Measurements from ENCODE around the gene ABCC9.

Gene ABCC9

DNA sequence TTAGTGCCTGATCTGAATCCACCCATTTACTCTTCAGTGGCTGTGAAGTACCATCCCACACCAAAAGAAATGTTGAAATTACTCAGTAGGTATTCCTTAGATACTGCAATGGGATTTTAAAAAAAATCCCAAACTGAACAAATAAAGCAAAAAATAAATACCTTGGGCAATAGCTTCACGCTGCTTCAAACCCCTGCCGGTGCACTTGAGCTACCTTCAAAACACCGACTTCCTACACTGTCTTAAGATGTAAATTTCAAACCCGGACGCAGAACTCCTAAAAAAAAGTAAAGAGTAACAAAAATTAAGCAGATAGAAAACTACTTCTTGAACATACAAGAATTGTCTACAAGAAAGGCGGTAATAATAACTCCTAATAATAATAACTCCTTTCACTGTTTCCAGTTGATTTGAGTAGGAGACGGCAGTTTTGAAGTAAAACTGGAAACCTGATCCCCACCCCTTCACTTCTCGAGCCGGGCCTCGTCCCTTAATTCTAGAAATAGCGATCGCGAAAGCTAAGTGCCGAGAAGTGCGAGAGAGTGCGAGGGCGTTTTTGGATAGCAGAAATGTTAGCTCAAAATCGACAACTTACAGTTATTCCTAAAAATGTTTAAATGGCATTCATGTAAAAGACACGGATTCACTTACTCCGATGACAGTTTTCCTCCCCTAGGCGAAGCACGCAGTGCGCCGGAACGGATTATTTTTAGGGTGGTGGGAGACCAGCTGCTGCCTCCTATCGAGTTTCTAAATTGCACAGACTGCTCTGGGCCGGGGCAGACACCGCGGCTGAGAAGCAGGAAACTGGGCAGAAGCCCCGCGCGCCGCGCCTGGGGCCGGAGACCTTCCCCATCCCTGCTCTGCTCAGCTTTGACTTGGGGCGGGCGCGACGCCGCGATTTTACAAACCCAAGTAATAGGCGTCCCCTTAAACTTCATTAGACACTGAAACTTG, at the start of gene ABCC9:
Gene ABCC9, minus strand, starts transcription at position 878 of the 957 bp plus-strand sequence. CDS start 4,752 bp downstream, outside the sequence.
- no peak for FAIRE-seq

DNA sequence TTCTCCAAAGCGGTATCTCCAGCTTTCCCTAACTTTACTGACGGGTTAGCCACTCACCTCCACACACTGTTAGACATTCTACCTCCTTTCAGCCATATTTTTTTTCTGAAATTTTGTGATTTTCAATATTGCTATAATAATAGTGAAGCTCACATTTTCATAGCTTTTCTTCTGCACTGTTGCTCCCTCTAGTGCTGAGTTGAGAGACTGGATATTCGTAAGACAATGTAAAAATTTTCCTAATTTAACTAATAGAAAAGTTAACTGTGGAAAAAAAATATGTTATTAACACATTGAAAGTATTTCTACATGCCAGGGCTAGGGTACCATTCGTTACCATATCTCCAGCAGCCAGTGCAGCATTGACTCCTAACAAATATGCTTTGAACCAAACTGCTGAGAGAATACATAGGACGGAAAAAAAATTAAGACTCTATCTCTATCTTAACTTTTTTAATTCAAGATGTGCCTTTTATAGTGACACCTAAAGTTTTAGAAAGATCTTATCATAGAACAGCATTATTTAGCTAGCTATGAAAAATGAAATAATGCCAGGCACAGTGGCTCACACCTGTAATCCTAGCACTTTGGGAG, 48.7 kb upstream of the ABCC9 start:
- peak; percentile 48 for FAIRE-seq

DNA sequence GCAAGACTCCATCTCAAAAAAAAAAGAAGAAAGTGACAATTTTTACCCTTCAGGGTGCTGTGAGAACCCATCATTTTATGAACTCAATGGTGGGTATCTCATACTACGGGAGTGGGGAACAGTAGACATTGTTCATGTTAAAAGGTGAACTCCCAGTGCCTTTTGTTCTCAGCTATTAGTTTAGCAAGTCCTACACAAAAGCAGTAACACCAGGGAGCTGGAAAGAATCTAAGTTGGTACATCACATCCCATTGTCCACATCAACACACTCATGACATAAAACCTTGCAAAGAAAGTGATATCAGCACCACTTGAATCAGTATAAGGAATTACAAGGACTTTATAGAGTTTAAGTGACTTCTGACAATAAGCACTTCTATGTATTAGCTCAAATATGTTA, 47.4 kb upstream of the ABCC9 start:
- no peak for FAIRE-seq

DNA sequence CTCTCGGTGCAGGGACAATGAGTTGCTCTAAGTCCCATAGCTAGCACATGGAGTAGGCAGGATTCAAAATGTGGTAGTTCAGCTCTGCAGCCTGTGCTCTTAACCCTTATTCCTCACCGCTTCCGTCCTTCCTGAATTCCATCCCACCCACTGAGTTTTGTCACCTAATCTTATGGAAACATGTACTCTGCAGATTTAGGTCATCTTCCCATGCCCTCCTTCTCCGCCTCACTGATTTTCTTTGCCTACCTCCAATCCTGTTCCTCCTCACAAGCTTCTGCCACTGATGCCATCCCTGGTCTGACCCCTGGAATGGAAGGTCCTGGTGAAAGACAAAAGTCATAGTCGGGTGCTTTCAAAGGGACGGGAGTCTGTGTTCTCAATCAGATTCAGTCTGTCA, 46.5 kb upstream of the ABCC9 start:
- no peak for FAIRE-seq

DNA sequence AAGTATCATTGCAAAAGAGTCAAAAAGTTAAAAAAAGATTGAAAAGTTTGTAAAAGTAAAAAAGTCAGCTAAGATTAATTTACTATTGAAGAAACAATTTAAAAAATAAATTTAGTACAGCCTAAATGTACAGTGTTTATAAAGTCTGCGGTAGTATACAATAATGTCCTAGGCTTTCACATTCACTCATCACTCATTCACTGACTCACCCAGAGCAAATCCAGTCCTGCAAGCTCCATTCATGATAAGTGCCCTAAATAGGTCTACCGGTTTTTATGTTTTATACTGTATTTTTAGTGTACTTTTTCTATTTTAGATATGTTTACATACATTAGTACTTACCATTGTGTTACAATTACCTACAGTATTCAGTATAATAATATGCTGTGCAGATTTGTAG, 43.9 kb upstream of the ABCC9 start:
- peak; percentile 33 for FAIRE-seq

DNA sequence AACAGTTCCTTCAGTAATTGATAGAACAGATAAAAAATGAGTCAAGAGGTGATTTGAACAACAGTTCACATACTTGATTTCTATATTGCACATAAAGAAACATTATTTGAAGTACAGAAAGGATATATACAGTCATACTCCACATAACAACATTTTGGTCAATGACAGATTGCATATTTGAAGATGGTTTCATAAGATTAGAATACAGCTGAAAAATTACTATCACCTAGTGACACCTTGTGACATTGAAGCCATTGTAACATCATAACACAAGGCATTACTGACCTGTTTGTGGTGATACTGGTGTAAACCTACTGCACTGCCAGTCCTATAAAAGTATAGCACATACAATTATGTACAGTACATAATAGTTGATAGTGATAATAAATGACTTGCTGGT, 43.1 kb upstream of the ABCC9 start:
- FAIRE-seq = no peak

DNA sequence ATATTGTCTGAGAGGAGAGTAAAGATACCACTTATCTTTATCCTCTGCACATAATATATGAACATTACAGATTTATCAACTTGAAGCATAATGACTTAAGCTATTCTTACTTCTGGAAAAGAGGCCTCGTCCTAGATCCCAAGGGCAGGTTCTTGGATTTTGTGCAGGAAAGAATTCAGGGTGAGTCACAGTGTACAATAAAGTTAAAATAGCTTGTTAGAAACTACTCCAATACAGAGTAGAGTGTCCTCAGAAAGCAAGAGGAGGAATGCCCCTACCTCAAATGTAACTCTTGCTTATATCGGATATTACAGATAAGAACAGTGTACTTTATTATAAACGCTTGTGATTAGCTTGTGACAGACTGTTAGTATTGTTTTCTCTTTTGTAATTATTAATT, 41.9 kb upstream of the ABCC9 start:
- no peak for FAIRE-seq

DNA sequence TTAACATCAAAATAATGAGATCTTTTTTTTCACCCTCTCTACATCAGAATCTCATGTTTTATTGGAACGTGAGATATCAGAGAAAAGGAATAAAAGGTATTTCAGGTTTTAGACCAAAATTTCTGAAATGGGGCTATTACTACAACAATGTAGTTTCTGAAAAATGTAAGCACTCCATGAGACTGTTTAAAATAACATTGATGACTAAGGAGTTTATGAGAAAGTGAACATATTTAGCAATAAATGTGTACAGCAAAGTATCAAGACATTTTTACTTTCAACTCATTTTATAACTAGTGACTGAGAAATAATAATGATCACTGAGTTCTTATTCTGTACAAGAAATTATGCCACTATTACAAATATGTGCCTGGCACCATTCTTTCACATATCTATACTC, 39.3 kb upstream of the ABCC9 start:
- FAIRE-seq = no peak

DNA sequence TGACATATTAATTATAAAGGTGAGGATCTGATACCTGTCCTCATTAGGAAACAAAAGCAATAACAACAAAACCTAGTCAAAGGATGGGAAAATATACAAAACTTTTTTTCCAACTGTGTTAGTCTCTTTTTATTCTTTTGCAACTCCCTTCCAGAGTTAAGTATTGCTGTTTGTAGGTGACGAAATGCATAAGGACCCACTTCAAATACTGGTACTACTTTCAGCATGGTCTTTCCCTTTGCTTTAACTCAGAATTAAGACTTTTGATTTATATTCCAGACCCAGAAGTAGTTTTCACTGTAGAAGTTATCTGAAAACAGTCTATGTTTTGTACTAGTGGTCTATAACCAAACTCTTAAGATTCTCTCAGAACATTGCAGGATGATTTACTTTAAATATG, 34.1 kb upstream of the ABCC9 start:
- FAIRE-seq = no peak

DNA sequence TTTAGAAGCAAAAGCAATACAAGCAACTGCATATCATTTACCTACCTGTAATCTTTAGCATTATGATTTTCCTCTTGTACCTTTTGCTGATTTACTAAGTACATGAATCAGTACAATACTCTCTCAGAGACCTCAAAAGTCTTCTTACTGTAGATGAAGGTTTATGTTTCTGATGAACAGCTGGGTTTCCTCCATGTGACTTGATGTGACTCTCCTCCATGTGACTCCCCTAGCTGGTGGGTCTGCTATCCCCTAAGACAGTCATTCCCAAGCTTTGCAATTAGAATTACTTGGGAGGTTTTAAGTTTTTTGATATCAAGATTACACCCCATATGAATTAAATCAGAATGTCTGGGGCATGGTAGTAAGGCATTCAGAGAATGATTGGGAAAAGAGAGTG, 32.0 kb upstream of the ABCC9 start:
- FAIRE-seq = no peak

DNA sequence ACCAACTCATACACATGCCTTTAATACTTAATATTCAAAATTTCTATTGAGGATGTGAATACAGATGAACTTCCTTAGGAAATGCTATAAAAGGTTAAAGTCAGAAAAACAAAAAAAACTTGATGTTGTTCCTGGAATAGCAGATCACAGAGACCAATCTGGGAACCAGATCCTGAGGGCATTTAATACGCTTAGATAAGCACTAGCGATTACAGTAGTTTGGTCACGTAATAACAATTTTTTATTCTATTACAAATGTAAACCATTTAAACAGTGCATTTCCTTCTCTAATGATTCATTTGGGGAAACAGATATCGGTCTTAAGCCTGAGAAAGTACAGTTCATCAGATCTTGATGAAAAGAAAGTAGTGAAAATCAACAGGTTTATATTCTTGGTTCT, 30.8 kb upstream of the ABCC9 start:
- no peak for FAIRE-seq

DNA sequence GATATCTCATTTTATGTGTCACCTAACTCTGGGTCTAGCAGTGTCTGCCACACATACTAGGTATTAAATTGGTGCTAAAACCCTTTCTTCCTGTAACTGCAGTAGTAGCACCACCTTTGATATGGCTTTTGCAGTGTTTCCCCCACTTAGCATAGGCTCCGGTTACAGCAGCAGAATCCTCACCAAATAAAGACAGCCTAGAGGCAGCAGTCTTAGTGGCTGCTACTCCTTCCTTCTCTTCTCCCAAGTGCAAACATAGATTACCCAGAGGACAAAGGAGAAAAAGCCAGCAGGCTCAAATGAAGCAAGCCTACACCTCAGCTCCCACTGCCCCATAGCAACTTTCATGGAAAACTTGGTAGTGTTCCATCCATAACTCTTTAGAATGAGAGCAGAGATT, 30.1 kb upstream of the ABCC9 start:
- FAIRE-seq = no peak

DNA sequence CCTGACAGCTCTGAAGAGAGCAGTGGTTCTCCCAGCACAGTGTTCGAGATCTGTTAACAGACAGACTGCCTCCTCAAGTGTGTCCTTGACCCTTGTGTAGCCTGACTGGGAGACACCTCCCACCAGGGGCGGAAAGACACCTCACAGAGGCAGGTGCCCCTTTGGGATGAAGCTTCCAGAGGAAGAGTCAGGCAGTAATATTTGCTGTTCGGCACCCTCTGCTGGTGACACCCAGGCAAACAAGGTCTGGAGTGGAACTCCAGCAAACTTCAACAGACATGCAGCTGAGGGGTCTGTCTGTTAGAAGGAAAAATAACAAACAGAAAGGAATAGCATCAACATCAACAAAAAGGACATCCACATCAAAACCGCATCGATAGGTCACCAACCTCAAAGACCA, 21.6 kb upstream of the ABCC9 start:
- FAIRE-seq = no peak

DNA sequence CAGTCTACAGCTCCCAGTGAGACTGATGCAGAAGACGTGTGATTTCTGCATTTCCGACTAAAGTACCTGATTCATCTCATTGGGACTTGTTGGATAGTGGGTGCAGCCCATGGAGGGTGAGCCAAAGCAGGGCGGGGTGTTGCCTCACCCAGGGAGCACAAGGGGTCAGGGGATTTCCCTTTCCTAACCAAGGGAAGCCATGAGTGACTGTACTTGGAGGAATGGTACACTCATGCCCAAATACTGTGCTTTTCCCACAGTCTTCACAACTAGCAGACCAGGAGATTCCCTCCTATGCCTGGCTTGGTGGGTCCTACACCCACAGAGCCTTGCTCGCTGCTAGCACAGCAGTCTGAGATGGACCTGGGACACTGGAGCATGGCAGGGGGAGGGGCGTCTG, 21.0 kb upstream of the ABCC9 start:
- no peak for FAIRE-seq

DNA sequence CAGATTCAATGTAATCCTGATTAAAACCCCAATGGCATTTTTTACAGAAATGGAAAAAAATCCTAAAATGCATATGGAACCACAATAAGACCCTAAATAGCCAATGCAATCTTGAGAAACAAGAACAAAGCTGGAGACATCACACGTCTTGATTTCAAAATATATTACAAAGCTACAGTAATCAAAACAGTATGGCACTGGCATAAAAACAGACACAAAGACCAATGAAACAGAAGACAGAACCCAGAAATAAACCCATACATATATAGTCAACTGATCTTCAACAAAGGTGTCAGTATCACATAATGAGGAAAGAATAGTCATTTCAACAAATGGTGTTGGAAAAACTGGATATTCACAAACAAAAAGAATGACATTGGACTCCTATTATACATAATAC, 9.4 kb upstream of the ABCC9 start:
- FAIRE-seq = no peak

DNA sequence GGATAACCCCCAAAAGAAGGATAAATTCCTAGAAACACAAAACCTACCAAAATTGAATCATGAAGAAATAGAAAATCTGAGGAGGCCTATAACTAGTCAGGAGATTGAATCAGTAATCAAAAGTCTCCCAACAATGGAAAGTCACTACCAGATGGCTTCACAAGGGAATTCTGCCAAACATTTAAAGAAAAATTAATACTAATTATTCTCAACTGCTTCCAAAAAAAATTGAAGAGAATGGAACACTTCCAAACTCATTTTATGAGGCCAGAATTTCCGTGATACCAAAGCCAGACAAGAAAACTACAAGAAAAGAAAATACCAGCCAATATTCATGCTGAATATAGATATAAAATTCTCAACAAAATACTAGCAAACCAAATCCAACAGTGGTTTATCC, 7.8 kb upstream of the ABCC9 start:
- FAIRE-seq = no peak

DNA sequence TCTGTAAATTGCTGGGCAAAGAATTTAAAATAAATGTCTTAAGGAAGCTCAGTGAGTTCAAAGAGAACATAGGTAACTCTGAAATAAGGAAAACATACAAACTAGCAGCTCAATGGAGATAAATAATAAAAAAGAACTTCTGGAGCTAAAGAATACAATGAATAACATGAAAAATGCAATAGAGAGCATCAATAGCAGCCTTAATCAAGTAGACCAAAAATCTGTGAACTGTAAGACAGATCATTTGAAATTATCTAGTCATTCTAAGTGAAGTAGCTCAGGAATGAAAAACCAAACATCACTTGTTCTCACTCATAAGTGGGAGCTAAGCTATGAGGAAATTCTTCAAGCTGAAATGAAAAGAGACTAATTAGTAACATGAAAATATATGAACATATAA, 5.8 kb upstream of the ABCC9 start:
- no peak for FAIRE-seq

DNA sequence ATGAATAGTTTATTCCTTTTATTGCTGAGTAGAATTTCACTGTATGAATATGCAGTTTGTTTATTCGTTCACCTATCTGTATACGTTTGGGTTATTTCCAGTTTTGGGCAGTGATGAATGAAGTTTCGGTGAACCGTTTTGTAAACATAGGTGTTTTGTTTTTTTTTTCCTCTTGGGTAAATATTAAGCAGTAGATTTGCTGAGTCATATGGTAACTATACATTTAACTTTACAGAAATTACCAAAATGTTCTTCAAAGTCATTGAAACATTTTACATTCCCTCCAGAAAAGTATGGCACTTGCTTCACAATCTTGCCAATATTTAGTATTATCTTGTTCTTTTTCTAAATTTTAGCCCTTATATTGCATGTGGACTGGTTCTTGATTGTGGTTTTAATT, 3.8 kb upstream of the ABCC9 start:
- no peak for FAIRE-seq

DNA sequence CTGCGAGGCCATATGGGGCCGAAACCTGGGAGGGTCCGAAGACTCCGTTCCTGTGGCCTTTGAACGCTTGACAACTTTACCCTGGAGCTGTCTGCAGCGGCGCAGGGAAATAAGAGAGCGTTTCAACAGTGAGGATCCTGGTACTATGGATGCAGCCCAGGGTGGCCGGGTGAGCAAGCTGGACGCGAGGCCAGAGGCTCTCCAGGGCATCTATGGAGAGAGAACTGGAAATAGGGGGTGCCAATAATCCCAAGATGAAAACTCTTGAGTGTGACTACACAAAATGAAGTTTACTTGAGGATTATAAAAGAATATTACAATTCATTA, 1.1 kb upstream of the ABCC9 start:
- FAIRE-seq = no peak

DNA sequence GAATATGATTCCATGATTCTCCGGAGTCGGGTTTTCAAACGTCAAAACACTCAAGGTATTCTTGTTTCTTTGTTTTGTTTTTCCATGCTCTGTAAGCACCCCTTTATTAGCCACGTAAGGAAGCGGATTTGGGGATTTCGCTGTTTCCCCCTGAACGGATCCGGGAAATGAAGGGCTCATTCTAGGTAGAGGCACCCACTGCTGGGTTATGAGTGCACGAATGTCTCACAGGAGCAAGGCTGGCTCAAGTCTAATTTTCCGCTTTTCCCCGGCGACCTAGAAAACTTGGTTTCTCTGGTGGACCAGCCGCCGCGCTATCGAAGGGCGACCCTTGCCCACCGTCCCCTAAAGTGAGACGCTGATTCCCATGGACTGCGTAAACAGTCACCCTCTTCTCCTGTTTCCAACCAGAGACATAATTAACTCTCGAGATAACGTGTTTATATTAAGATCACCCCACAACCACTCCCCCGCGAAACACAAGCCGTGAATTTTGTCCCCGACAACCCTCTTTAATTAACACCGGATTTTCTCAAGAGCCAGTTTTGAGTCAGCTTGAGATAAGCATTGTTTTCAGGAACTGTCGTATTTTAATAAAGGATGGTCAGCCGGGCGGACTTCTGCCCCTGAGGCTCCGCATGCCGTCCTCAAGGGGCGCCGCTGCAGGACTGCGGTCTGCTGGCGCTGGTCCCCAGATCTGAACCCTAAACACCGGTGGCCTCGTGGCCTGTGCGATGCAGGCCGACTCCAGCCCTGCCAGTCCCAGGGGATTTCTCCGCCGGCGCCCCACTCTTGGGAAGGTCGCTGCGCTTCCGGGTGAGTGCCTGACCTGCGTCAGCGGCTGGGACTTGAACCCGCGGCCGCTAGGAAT, 515 bp upstream of the ABCC9 start:
- no peak for FAIRE-seq

DNA sequence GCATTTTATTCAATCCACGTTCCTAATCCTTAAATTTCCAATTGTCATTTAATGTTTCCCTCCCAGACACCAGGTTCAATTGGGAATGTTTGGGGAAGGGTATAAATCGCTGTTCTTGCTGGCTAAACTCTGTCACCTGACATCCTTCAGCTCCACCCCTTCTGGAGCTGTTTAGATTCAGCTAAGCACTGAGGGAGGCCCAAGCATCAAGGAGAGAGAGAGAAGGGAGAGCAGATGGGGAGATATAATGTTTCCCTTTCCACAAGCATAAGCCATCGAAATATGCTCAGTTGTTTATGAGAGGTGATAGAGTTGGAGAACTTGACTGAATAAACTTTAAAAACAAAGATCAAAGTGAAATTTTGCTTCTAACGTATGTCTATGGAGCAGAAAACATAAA, 1.8 kb downstream of the ABCC9 start:
- no peak for FAIRE-seq

DNA sequence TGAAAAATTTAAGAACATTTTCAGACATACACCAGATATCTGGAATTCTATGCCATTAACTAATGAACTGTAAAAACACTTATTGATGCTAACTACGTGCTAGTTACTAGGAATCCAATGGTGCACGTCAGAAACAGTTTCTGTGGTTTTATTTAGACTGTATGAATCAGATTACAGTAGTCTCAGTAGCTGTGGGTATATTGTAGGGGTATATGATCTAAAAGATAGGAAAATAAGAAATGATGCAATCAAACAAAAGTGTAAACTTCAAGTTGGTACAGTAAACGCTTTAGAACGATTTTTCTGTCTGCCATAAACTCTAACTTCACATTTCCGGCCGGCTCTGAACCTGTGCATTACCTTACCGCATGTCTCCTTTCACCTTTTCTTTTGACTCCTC, 2.3 kb downstream of the ABCC9 start:
- no peak for FAIRE-seq

DNA sequence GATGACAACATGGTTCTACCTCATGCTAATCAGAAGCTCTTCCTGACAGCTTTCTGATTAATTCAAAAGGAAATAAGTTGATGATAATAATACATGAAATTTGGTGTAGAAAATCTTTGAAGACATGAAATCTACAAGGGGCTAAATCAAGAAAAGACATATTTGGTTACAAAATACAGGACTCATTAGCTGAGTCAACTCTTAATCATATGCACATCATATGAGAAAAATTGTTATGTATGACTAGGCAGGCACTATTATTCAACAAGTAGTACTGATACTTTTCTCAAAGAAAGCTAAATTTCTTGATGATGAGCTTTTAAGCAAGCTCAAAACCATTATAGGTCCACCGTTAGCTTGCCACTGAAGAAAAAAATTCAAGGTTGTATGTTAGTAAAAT, 7.1 kb downstream of the ABCC9 start:
- FAIRE-seq = no peak

DNA sequence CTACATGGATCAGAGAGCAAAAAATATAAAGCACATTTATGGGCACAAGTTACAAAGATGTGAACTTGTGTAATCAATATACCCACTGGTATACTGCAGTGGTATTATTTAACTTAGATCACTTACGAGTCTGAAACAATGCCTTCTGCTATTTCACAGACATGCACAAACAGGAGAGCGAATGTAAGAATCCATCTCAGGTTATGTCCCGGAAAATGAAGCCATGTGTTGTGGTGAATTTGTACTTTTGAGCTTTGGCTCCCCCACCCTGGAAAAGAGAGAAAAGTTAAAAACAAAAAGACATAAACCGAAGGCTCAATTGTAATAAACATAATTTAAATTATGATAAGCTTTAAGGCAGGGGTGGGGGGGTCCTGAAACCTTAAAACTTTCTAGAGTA, 7.6 kb downstream of the ABCC9 start:
- no peak for FAIRE-seq
